Right atrium auricular region (tissue), 2 donors: ENCODE data around the gene FAM78A. TPM values are rescaled to one million over a fixed set of nuclear protein-coding genes. Genes with fewer than 3 reads are reported as not detected.

Experiments
- DNase-seq: peaks from one replicate; pipeline ENCODE4 v3.0.0-alpha.2; 2019; ENCODE audit warnings: low spot score
- H3K27ac ChIP-seq, 2 donors: fragments of 200-600 bp; sonication (generic); 1 replicate in 1 of 2; 2 replicates in 1 of 2; pipeline ENCODE4 v1.5.1; 2016 to 2019
- H3K27me3 ChIP-seq, 2 donors: fragments of 200-600 bp; sonication (generic); one replicate each; pipeline versions ENCODE4 v1.5.1 to v1.6.0; 2017 to 2019
- H3K36me3 ChIP-seq: fragments of 200-600 bp; sonication (generic); one replicate; pipeline ENCODE4 v1.5.1; 2016
- H3K4me1 ChIP-seq, 2 donors: fragments of 200-600 bp; sonication (generic); one replicate each; pipeline versions ENCODE4 v1.5.1 to v1.6.0; 2017 to 2019
- H3K4me3 ChIP-seq, 2 donors: fragments of 200-600 bp; sonication (generic); 1 replicate in 1 of 2; 2 replicates in 1 of 2; pipeline ENCODE4 v1.5.1; 2017 to 2019; ENCODE audit warnings: mild to moderate bottlenecking in 1 of 2, moderate library complexity in 1 of 2
- H3K9me3 ChIP-seq, 2 donors: fragments of 200-600 bp; sonication (generic); one replicate each; pipeline ENCODE4 v1.5.1; 2019
- total RNA-seq, 2 donors: library from RNA; depleted of rRNA; stranded (reverse); fragments of >200 nt; gene quantifications; one replicate each; pipeline ENCODE4 v1.1.0, GENCODE V29; 2016
- TF ChIP-seq, protein P1 (sequence below), 2 donors: fragments of 200-600 bp; sonication (generic); IDR thresholded peaks; one replicate each; pipeline ENCODE4 v1.5.1; 2019; ENCODE audit warnings: antibody characterized with exemption in 2 of 2

FAM78A gene
- total RNA-seq, 2 donors from 2014 or later, result 31.8 to 55.3 TPM

DNA sequence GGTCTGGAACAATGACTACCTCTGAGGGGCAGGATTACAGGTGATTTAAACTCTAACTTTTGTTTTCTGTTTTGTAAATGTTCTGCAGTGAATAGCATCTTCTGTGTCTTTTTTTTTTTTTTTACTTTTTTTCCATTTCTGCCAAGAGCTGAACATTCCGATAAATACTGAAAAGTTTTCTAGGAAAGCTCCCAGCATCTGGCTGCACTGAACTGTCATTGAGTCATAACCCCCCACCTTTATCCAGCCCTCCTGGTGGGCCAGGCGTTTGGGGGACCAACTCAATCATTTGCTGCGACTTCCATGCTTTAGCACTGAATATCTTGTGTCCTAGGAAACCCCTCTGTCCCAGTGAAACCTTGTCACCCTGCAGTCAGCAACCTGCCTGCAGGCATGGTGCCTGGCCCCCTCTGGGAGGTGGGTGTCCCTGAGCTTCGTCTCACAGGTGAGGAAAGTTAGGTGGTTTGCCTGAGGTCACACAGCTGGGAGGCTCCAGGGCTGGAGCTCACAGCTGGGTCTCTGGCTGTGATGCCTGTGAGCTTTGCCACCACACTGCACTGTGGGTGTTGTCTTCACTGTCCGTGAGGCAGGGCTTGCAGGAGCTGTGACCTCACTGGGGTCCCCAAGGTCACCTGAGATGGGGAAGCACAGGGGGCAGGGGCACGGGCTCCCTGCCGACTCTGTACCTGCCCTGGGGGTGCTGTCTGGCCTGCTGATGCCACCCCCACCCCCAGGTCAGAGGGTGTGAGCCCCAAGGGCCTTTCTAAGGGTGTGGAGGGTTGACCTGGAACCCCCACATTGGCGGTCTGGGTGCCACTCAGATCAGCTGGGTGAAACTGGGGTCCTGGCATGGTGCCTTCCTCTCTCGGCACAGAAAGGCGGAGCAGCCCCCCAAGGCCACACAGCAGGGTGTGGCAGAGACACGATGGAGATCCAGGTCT is 27.3 kb upstream of the FAM78A start:
- no peak for DNase-seq
- TF ChIP-seq, protein P1, sequence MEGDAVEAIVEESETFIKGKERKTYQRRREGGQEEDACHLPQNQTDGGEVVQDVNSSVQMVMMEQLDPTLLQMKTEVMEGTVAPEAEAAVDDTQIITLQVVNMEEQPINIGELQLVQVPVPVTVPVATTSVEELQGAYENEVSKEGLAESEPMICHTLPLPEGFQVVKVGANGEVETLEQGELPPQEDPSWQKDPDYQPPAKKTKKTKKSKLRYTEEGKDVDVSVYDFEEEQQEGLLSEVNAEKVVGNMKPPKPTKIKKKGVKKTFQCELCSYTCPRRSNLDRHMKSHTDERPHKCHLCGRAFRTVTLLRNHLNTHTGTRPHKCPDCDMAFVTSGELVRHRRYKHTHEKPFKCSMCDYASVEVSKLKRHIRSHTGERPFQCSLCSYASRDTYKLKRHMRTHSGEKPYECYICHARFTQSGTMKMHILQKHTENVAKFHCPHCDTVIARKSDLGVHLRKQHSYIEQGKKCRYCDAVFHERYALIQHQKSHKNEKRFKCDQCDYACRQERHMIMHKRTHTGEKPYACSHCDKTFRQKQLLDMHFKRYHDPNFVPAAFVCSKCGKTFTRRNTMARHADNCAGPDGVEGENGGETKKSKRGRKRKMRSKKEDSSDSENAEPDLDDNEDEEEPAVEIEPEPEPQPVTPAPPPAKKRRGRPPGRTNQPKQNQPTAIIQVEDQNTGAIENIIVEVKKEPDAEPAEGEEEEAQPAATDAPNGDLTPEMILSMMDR (IDR thresholded peaks at IDR 0.05), result no peak
- peak overlapping the region; percentile 87 to 93 for H3K27ac ChIP-seq

DNA sequence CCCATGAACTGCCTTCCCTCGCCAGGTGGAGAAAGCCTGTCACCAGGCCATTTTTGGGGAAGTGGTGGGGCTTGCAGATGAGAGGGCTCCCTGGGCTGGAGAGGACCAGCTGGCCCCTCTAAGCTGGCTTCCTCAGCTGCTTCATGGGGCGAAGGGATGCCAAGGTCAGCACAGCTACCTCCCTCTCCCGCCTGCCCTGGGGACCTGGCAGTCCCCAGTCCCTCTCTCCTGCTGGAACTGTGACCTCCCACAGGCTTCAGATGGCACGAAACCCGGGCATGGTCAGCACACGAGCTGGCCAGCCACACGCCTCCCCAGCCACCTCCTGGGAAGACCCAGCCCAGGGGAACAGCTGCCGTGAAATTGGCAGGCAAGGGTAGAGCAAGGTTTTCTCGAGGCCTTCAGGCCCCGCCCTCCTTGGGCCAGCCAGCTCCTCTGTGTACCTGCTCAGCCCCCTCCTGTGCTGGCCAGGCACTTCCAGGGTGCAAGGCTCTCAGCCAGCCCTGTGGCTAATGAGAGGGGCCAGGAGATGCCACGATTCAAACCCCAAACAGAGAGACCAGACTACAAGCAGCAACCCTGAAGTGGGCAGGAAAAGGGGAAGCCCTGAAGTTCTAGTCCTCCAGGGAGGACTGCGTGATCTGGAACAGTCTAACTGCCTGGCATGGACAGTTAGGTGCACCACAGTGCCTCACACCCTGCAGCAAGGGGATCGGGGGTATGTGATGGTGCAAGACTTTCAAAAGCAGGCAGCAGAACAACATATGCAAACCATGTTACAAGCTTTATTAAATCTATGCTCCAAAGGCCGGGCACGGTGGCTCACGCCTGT is 26.1 kb upstream of the FAM78A start:
- DNase-seq, result no peak
- H3K27ac ChIP-seq, result peak overlapping the region; percentile 87 to 93
- no peaks in the 10 kb centered on the region for H3K9me3 ChIP-seq
- no peaks in the 10 kb centered on the region for H3K36me3 ChIP-seq
- no peaks in the 10 kb centered on the region for H3K27me3 ChIP-seq
- TF ChIP-seq, protein P1 (IDR thresholded peaks at IDR 0.05), result no peak
- no peak overlapping the region for H3K4me3 ChIP-seq
- H3K4me1 ChIP-seq, result peaks cover 0 to 38% of the 10 kb centered on the region in 2 donors

More for the DNA sequence above, 27.3 kb upstream of the FAM78A start:
- Histone ChIP-seq H3K27me3 (no peaks in the 10 kb centered on the region), H3K9me3 (no peaks in the 10 kb centered on the region), H3K4me3 (no peak overlapping the region), H3K4me1 (peaks cover 0 to 35% of the 10 kb centered on the region in 2 donors), H3K36me3 (no peaks in the 10 kb centered on the region)

DNA sequence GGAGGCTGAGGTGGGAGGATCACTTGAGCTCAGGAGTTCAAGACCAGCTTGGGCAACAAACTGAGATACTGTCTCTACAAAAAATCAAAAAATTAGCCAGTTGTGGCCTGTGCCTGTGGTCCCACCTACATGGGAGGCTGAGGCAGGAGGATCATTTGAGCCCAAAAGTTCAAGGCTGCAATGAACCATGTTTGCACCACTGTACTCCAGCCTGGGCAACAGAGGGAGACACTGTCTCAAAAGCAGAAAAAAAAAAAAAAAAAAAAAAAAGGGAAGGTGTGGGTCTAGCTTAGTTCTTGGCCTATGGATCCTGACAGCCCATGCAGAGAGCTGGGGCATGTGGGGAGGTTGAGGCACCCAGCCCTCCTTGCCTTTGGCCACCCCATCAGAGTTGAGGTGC is 24.1 kb upstream of the FAM78A start:
- no peak for DNase-seq
- Histone ChIP-seq H3K4me3 (no peak overlapping the region), H3K27me3 (no peaks in the 10 kb centered on the region), H3K27ac (peak overlapping the region; percentile 87 to 93), H3K4me1 (peaks cover 0 to 54% of the 10 kb centered on the region in 2 donors), H3K36me3 (peaks cover 8% of the 10 kb centered on the region), H3K9me3 (no peaks in the 10 kb centered on the region)
- TF ChIP-seq, protein P1 (IDR thresholded peaks at IDR 0.05), result no peak

DNA sequence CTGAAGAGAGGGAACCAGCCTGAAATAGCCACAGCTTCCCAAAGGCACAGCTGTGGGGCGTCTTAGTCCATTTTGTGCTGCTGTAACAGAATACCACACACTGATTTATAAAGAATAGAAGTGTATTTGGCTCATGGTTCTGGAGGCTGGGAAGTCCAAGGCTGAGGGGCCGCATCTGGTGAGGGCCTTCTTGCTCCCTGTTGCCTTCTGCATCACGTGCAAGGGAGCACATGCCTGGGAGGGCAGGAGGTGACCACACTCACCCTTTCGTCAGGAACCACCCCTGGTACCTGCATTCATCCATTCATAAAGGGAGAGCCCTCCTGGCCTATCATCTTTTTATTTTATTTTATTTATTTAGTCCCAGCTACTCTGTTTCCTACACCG is 23.6 kb upstream of the FAM78A start:
- H3K4me1 ChIP-seq, result peaks cover 0 to 54% of the 10 kb centered on the region in 2 donors
- TF ChIP-seq, protein P1 (IDR thresholded peaks at IDR 0.05), result no peak
- no peak overlapping the region for H3K4me3 ChIP-seq
- peaks cover 10% of the 10 kb centered on the region for H3K36me3 ChIP-seq
- H3K27ac ChIP-seq, result peak overlapping the region; percentile 87 to 93
- DNase-seq, result no peak
- H3K9me3 ChIP-seq, result no peaks in the 10 kb centered on the region
- no peaks in the 10 kb centered on the region for H3K27me3 ChIP-seq

DNA sequence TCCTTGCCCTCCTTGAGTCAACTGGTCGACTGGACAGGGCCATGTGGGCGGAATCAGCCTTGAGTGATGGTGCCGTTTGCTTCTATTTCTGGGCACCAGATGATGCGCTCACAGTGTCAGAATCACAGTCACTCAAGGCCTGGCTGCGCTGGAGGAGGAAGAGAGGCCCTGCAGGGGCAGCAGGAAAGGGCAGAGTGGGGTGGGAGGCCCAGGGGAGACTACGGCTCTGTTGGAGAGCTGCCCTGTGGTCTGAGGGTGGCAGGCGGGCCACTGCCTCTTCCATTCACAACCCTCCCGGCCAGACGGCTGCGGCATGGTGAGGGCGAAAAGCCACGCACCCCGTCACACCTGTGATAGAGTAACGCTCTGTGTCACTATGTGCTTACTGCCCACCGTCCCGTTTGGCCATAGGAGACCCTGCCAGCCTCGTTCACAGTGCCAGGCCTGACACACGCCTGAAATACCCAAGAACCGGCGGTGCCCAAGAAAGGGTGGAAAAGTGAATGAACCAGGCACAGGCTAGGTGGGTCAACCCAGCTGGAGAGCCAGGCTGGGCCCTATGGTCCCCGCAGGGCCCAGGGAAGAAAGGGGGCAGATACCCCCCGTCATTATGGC is 23.1 kb upstream of the FAM78A start:
- Histone ChIP-seq H3K27ac (peak overlapping the region; percentile 87 to 93), H3K4me3 (no peak overlapping the region), H3K36me3 (peaks cover 10% of the 10 kb centered on the region), H3K9me3 (no peaks in the 10 kb centered on the region), H3K4me1 (peaks cover 0 to 54% of the 10 kb centered on the region in 2 donors), H3K27me3 (no peaks in the 10 kb centered on the region)
- TF ChIP-seq, protein P1 (IDR thresholded peaks at IDR 0.05), result no peak
- no peak for DNase-seq
